SK-N-MC (cell line): ENCODE measurements around the gene ACSM4.

Source experiments
- EZH2 ChIP-seq: fragments of 200-600 bp; sonication (generic); IDR thresholded peaks from one replicate; pipeline ENCODE4 v1.6.1; 2017; ENCODE audit warnings: antibody characterized with exemption
- FOXP2 ChIP-seq: optimal IDR thresholded peaks from 2 replicates; pipeline ENCODE3; 2011; ENCODE audit warnings: mild to moderate bottlenecking, moderate library complexity; ENCODE audit not compliant: insufficient read depth; ENCODE audit errors: extremely low read length, control extremely low read depth
- POLR2AphosphoS5 ChIP-seq: IDR thresholded peaks from 2 replicates; pipeline ENCODE4 v1.6.1; 2012; ENCODE audit warnings: mild to moderate bottlenecking, low read depth, low read length, borderline replicate concordance

- TF ChIP-seq POLR2AphosphoS5 (no peak), EZH2 (no peak), FOXP2 (no peak)
These were observed 6.2 kb downstream of the ACSM4 start for GRCh38 chr12:7310070-7310469.
